ENCODE results near the gene CDC40. TPM values are rescaled to one million over a fixed set of nuclear protein-coding genes. Genes with fewer than 3 reads are reported as not detected.

Gene CDC40
- total RNA-seq, 1 experiment from 2014 or later: 26.2 TPM

GRCh38 chr6:110269623-110270022 lies 89.4 kb downstream of the CDC40 start:
- Histone ChIP-seq H3K4me2 (ENCODE audit: low read length) (no peak overlapping the region), H3K9ac (ENCODE audit: low read length) (no peak overlapping the region), H3K9me2 (ENCODE audit: insufficient read depth) (no peaks in the 10 kb centered on the region), H2AFZ (ENCODE audit: low read depth, low read length, poor library complexity, severe bottlenecking) (no peak overlapping the region), H3K27ac (ENCODE audit: low read depth, low read length) (no peak overlapping the region), H3K79me2 (ENCODE audit: insufficient read depth, low read length) (no peaks in the 10 kb centered on the region), H3K9me3 (ENCODE audit: control insufficient read depth in 1 of 2, insufficient read depth in 1 of 2, low read depth in 1 of 2, low read length in 2 of 2) (no peaks in the 10 kb centered on the region), H3K27me3 (ENCODE audit: insufficient read depth, low read length) (no peaks in the 10 kb centered on the region), H3K36me3 (ENCODE audit: control insufficient read depth in 1 of 2, insufficient read depth in 2 of 2, low read length in 2 of 2) (no peaks in the 10 kb centered on the region), H3K4me3 (replicated peaks in 1 of 2; ENCODE audit: low read depth in 1 of 2, low read length in 2 of 2) (no peak overlapping the region), H4K20me1 (ENCODE audit: insufficient read depth) (no peaks in the 10 kb centered on the region), H3K4me1 (ENCODE audit: control insufficient read depth in 1 of 2, insufficient read depth in 2 of 2, low read length in 2 of 2) (no peaks in the 10 kb centered on the region)
- TF ChIP-seq FOSL1 (IDR thresholded peaks at IDR 0.05; ENCODE audit: low read depth): no peak
- no peak for TF ChIP-seq POLR2A (IDR thresholded peaks at IDR 0.05; ENCODE audit: borderline replicate concordance, extremely low read depth, insufficient read depth, insufficient read length)
- no peak for TF ChIP-seq SIN3A (IDR thresholded peaks at IDR 0.05; ENCODE audit: low read depth)
- no peak for TF ChIP-seq TCF7L2 (IDR thresholded peaks at IDR 0.05; ENCODE audit: borderline replicate concordance, extremely low read depth, insufficient read depth, insufficient read length)
- TF ChIP-seq SRF (IDR thresholded peaks at IDR 0.05; ENCODE audit: low read depth): no peak
- no peak for TF ChIP-seq ELF1 (IDR thresholded peaks at IDR 0.05; ENCODE audit: borderline replicate concordance, low read depth)
- TF ChIP-seq ZNF274 (IDR thresholded peaks at IDR 0.05; ENCODE audit: low read depth, low read length): no peak
- TF ChIP-seq EGR1 (IDR thresholded peaks at IDR 0.05; ENCODE audit: low read depth): no peak
- TF ChIP-seq RAD21 (IDR thresholded peaks at IDR 0.05; ENCODE audit: low read depth): no peak
- no peak for TF ChIP-seq CTCF (IDR thresholded peaks at IDR 0.05 in 2 of 3, conservative IDR thresholded peaks at IDR 0.05 in 1 of 3; ENCODE audit: borderline replicate concordance in 1 of 3, insufficient read depth in 1 of 3, low read depth in 2 of 3, low read length in 2 of 3)
- TF ChIP-seq SP1 (IDR thresholded peaks at IDR 0.05; ENCODE audit: low read depth): no peak
- no peak for TF ChIP-seq MAX (IDR thresholded peaks at IDR 0.05)
- TF ChIP-seq EZH2phosphoT487 (IDR thresholded peaks at IDR 0.05; ENCODE audit: borderline replicate concordance): no peak
- TF ChIP-seq CEBPB (IDR thresholded peaks at IDR 0.05; ENCODE audit: low read depth): no peak
- TF ChIP-seq EZH2 (IDR thresholded peaks at IDR 0.05): no peak
- RAD21 ChIA-PET (ENCODE audit: low non-redundant PET in 1 of 2, low total read pairs in 2 of 2, uncharacterized antibody in 2 of 2, unreplicated experiment in 2 of 2): no interaction called here
- ATAC-seq (no peak), DNase-seq (ENCODE audit: low read depth, low spot score) (no peak)
- BruUV-seq (replicated peaks): no TSS peak
- CTCF ChIA-PET: no interaction called here
- POLR2A ChIA-PET: no interaction called here
- intact Hi-C loops (cut with micrococcal nuclease): no loop called here

Measured in HCT116 (cell line).